ENCODE measurements around the gene NUDC. TPM values are rescaled to one million over a fixed set of nuclear protein-coding genes. Genes with fewer than 3 reads are reported as not detected.

NUDC gene
- total and polyA plus RNA-seq, 2 of the 13 experiments (the other 11 are each of a cell fraction or from before 2014, with no cell fraction given), result 34.7 to 104 TPM

DNA sequence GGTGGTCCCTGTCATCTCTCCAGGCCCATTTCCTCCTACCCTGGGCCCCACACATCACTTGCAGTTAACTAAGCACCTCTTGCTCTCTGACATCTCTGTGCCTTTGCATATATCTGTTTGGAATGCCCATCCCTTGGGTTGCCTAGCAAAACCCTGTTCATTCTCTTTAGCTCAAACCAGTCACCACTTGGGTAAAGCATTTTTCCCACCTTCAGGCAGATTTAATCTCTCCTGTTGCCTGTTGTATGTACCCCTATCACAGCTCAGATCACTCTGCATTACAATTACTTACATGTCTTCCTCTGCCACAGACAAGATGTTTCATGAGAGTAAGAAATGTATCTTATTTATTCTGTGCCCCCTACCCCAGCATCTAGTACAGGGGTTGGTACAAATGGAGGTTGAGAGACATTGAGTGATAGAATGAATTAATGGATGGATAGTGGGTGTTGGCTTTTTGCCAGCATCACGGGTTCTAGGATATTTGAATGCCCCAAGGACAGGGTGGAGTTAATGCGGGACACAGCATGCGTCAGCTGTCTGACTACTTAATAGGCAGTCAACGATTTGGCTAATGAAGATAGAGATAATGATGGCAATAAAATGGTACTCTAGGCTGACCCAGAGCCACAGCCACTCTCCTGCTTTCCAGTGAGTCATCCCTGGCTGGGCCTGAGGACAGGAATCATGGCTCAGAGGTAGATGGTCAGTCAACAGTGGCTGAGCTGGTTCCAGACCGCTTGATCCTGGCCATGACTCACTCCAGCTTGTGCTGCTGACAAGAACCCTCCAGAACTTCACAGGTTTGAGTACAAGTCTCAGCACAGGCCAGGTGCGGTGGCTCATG is 14.2 kb upstream of the NUDC start (continued):
- TF ChIP-seq ZFP1 (CRISPR knock-in tag; IDR thresholded peaks at IDR 0.05) (no peak), ZNF446 (CRISPR knock-in tag; IDR thresholded peaks at IDR 0.05) (no peak), ELF3 (CRISPR knock-in tag; IDR thresholded peaks at IDR 0.05) (no peak), SKI (IDR thresholded peaks at IDR 0.05; ENCODE audit: partially characterized antibody) (peak; percentile 50), ZNF451 (CRISPR knock-in tag; IDR thresholded peaks at IDR 0.05) (no peak), POLR2G (IDR thresholded peaks at IDR 0.05; ENCODE audit: low read depth, low read length) (no peak), ZNF225 (CRISPR knock-in tag; IDR thresholded peaks at IDR 0.05) (no peak), TBL1XR1 (IDR thresholded peaks at IDR 0.05; ENCODE audit: borderline replicate concordance, low read length, partially characterized antibody) (peak; percentile 11), MZF1 (CRISPR knock-in tag; IDR thresholded peaks at IDR 0.05; ENCODE audit: borderline replicate concordance) (no peak), MED13 (CRISPR knock-in tag; IDR thresholded peaks at IDR 0.05) (no peak), PAX8 (CRISPR knock-in tag; IDR thresholded peaks at IDR 0.05; ENCODE audit: borderline replicate concordance) (no peak), SAP130 (CRISPR knock-in tag; IDR thresholded peaks at IDR 0.05; ENCODE audit: low read depth) (peak; percentile 75), ZNF577 (CRISPR knock-in tag; IDR thresholded peaks at IDR 0.05; ENCODE audit: borderline replicate concordance, low read depth) (no peak), TARDBP (CRISPR knock-in tag; IDR thresholded peaks at IDR 0.05) (0 out of 2 replicates have a peak, but pooled peaks have one; percentile 10), KMT2A (CRISPR knock-in tag; IDR thresholded peaks at IDR 0.05) (no peak)
- TF ChIP-seq, protein P1, sequence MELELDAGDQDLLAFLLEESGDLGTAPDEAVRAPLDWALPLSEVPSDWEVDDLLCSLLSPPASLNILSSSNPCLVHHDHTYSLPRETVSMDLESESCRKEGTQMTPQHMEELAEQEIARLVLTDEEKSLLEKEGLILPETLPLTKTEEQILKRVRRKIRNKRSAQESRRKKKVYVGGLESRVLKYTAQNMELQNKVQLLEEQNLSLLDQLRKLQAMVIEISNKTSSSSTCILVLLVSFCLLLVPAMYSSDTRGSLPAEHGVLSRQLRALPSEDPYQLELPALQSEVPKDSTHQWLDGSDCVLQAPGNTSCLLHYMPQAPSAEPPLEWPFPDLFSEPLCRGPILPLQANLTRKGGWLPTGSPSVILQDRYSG (CRISPR knock-in tag; IDR thresholded peaks at IDR 0.05), result no peak
- TF ChIP-seq, protein P2, sequence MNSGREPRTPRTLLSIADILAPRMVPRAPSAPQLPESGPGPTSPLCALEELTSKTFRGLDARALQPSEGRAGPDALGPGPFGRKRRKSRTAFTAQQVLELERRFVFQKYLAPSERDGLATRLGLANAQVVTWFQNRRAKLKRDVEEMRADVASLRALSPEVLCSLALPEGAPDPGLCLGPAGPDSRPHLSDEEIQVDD (CRISPR knock-in tag; IDR thresholded peaks at IDR 0.05; ENCODE audit: borderline replicate concordance), result no peak
- TF ChIP-seq, protein P3, sequence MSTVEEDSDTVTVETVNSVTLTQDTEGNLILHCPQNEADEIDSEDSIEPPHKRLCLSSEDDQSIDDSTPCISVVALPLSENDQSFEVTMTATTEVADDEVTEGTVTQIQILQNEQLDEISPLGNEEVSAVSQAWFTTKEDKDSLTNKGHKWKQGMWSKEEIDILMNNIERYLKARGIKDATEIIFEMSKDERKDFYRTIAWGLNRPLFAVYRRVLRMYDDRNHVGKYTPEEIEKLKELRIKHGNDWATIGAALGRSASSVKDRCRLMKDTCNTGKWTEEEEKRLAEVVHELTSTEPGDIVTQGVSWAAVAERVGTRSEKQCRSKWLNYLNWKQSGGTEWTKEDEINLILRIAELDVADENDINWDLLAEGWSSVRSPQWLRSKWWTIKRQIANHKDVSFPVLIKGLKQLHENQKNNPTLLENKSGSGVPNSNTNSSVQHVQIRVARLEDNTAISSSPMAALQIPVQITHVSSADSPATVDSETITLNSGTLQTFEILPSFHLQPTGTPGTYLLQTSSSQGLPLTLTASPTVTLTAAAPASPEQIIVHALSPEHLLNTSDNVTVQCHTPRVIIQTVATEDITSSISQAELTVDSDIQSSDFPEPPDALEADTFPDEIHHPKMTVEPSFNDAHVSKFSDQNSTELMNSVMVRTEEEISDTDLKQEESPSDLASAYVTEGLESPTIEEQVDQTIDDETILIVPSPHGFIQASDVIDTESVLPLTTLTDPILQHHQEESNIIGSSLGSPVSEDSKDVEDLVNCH (CRISPR knock-in tag; IDR thresholded peaks at IDR 0.05), result no peak
- TF ChIP-seq, protein P4, sequence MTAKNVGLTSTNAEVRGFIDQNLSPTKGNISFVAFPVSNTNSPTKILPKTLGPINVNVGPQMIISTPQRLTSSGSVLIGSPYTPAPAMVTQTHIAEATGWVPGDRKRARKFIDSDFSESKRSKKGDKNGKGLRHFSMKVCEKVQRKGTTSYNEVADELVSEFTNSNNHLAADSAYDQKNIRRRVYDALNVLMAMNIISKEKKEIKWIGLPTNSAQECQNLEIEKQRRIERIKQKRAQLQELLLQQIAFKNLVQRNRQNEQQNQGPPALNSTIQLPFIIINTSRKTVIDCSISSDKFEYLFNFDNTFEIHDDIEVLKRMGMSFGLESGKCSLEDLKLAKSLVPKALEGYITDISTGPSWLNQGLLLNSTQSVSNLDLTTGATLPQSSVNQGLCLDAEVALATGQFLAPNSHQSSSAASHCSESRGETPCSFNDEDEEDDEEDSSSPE (CRISPR knock-in tag; IDR thresholded peaks at IDR 0.05), result no peak
- TF ChIP-seq, protein P5, sequence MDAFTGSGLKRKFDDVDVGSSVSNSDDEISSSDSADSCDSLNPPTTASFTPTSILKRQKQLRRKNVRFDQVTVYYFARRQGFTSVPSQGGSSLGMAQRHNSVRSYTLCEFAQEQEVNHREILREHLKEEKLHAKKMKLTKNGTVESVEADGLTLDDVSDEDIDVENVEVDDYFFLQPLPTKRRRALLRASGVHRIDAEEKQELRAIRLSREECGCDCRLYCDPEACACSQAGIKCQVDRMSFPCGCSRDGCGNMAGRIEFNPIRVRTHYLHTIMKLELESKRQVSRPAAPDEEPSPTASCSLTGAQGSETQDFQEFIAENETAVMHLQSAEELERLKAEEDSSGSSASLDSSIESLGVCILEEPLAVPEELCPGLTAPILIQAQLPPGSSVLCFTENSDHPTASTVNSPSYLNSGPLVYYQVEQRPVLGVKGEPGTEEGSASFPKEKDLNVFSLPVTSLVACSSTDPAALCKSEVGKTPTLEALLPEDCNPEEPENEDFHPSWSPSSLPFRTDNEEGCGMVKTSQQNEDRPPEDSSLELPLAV (CRISPR knock-in tag; conservative IDR thresholded peaks at IDR 0.05; ENCODE audit: low read depth), result no peak
- TF ChIP-seq, protein P6, sequence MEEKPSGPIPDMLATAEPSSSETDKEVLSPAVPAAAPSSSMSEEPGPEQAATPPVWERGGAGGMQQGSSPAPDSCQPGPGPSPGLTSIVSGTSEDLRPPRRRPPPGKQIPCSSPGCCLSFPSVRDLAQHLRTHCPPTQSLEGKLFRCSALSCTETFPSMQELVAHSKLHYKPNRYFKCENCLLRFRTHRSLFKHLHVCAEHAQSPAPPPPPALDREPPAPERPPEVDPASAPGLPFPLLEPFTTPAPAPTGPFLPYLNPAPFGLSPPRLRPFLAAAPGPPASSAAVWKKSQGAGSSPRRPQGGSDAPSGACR (CRISPR knock-in tag; IDR thresholded peaks at IDR 0.05), result no peak

Measured in HepG2 (cell line).